ENCODE measurements around the gene ARHGEF1.

DNA sequence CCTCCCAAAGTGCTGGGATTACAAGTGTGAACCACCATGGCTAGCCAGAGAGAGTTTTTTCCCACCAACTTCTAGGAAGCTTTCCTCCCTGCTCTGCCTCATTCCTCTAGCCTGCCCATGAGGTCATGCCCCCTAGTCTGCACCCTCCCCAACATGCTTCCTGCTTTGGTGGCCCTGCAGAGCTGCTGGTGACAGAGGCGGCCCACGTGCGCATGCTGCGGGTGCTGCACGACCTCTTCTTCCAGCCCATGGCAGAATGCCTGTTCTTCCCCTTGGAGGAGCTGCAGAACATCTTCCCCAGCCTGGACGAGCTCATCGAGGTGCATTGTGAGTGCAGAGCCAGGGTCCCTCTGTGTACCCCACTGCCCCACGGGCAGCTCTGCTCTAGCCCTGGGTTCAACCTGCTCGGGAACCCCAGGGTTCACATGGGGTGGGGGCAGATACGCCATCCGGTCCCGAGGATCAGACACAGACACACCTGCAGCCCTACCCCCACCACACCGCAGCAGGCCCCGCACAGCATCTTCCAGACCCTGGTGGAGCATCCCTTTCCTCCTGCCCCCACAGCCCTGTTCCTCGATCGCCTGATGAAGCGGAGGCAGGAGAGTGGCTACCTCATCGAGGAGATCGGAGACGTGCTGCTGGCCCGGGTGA lies 18.9 kb downstream of the ARHGEF1 start:
- TF ChIP-seq CTCF (IDR thresholded peaks at IDR 0.05; ENCODE audit: low read depth, low read length) (no peak), EZH2phosphoT487 (IDR thresholded peaks at IDR 0.05; ENCODE audit: low read depth) (no peak)

Data from OCI-LY3 (cell line).